Ovary (tissue), 3 donors: ENCODE results near the gene PCDHA1.

Experiments
- EP300 ChIP-seq: sonication (generic); formaldehyde crosslinking; IDR thresholded peaks from one replicate; pipeline ENCODE4 v1.6.1; 2017; ENCODE audit warnings: antibody characterized with exemption
- TF ChIP-seq, protein P1 (sequence below), 3 donors: fragments of 450-650 bp in 2 of 3; fragments of 200-600 bp in 1 of 3; IDR thresholded peaks; one replicate each; pipeline versions ENCODE4 v1.5.1 to v1.8.0; 2016 to 2022; ENCODE audit warnings: antibody characterized with exemption in 3 of 3, mild to moderate bottlenecking in 1 of 3
- donor health status: DM: no; HTN: no; CAD: no.

DNA sequence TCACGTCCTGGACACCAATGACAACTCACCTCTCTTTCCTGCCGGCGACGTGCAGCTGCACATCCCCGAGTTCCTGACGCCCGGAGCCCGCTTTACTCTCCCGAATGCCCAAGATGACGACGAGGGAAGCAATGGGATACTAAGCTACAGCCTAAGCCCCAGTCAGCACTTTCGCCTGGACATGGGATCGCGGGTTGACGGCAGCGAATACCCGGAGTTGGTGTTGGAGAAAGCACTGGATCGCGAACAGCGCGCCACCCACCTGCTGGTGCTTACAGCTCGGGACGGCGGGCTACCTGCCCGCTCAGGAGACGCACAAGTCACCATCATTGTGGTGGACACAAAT is 141.3 kb downstream of the PCDHA1 start:
- TF ChIP-seq, protein P1, sequence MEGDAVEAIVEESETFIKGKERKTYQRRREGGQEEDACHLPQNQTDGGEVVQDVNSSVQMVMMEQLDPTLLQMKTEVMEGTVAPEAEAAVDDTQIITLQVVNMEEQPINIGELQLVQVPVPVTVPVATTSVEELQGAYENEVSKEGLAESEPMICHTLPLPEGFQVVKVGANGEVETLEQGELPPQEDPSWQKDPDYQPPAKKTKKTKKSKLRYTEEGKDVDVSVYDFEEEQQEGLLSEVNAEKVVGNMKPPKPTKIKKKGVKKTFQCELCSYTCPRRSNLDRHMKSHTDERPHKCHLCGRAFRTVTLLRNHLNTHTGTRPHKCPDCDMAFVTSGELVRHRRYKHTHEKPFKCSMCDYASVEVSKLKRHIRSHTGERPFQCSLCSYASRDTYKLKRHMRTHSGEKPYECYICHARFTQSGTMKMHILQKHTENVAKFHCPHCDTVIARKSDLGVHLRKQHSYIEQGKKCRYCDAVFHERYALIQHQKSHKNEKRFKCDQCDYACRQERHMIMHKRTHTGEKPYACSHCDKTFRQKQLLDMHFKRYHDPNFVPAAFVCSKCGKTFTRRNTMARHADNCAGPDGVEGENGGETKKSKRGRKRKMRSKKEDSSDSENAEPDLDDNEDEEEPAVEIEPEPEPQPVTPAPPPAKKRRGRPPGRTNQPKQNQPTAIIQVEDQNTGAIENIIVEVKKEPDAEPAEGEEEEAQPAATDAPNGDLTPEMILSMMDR (IDR thresholded peaks at IDR 0.05), result no peak
- TF ChIP-seq EP300, result no peak
